Astrocyte of the cerebellum (primary cell): ENCODE results near the gene SPATA31C1.

Experiments used
- DNase-seq: peaks from one replicate; pipeline ENCODE4 v3.0.0-alpha.2; 2011; ENCODE audit warnings: low read depth
- H3K4me3 ChIP-seq: 2 replicates; pipeline ENCODE4 v1.5.1; 2011; ENCODE audit warnings: mild to moderate bottlenecking, low read depth, low read length, moderate library complexity
- CTCF ChIP-seq: IDR thresholded peaks from 2 replicates; pipeline ENCODE4 v1.5.1; 2012; ENCODE audit warnings: low read length, low read depth, moderate library complexity, mild to moderate bottlenecking; ENCODE audit errors: missing control alignments
- in situ Hi-C: cut with HindIII; loops from 2 replicates; pipeline ENCODE4 v1.10.0; 2017; ENCODE audit warnings: low sequenced_read_pairs

The SPATA31C1 gene

DNA sequence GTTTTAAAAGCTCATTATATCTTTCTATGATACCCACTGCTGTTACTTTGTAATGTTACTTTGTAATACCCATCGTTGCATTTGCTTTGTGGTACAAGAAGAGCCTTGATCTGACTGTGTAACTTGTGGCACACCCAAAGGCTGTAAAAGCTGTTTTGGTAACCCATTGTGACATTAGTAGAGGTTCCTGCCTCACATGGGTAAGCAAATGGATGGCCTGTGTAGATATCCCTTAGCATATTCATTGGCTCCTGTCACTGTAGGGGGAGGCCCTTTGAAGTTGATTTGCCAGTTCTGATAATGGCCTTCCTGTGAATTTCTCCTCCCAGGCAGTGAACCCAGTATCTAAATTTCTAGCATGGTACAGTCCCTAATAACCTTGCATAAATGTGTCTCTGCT, 40.8 kb downstream of the SPATA31C1 start:
- no peak for TF ChIP-seq CTCF
- no peak overlapping the region for H3K4me3 ChIP-seq
- no peak for DNase-seq
- in situ Hi-C loops: no loop called here

- no peak for TF ChIP-seq CTCF
- in situ Hi-C loops: no loop called here
- no peak overlapping the region for H3K4me3 ChIP-seq
- no peak for DNase-seq
These were observed 42.3 kb downstream of the SPATA31C1 start for GRCh38 chr9:87959916-87960581.

- no peak for TF ChIP-seq CTCF
- in situ Hi-C loops: no loop called here
- DNase-seq: no peak
- no peak overlapping the region for H3K4me3 ChIP-seq
These were observed 46.0 kb downstream of the SPATA31C1 start for GRCh38 chr9:87963770-87964169.

DNA sequence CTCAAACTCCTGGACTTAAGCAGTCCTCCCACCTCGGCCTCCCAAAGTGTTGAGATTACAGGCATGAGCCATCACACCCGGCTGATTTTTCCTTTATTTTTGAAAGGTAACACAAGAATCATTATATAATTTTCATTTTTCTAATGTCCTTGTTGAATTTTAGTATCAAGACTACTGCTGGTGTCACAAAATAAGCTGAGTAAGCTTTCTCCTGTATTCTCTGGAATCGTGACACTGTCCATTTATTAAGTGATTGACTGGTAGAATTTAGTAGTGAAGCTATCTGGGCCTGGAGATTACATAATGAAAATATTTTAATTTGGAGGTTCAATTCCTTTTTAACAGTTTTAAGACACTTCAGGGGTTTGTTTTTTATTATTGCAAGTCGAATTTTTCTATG, 47.1 kb downstream of the SPATA31C1 start:
- no peak overlapping the region for H3K4me3 ChIP-seq
- DNase-seq: no peak
- TF ChIP-seq CTCF: no peak
- in situ Hi-C loops: no loop called here

DNA sequence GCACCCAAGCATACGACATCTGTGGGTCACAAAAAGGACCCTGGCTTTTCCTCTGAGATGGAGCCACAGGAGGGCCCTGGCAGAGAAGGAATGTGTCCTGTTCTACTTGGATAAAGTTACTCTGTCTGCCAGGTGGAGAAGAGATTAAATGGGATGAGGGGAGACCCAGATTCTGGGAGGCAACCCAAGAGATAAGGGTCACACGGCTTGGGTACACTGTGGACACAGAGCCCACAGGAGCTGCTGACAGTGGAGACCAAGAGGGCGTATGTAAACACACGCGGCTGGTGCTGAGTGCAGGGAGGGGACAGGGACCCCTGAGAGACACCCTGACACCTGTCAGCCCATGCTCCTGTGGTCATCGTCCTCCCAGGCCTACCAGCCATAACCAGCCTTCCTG, 50.4 kb downstream of the SPATA31C1 start:
- TF ChIP-seq CTCF: no peak

GRCh38 chr9:87970602-87971001, 52.8 kb downstream of the SPATA31C1 start:
- no peak overlapping the region for H3K4me3 ChIP-seq
- DNase-seq: no peak
- in situ Hi-C loops: no loop called here
- no peak for TF ChIP-seq CTCF

More for the DNA sequence above, 50.4 kb downstream of the SPATA31C1 start:
- DNase-seq: no peak
- in situ Hi-C loops: no loop called here
- H3K4me3 ChIP-seq: no peak overlapping the region
